Measurements from ENCODE around the gene MYLK.

The MYLK gene

DNA sequence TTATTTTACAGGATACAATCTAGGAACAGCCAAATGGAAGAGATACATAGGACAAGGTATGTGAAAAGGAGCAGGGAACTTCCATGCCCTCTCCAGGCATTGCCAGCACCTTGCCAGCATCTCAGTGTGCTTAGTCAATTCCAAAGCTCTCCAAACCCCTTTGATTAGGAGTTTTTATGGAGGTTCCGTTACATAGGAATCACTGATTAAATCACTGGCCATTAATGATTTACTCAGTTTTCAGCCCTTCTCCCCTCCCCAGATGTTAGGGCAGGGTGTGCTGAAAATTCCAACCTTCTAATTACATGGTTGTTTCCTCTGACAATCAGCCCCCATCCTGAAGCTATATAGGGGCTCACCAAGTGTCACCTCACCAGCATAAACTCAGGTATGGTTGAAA lies 11.5 kb downstream of the MYLK start:
- DNase-seq, result no peak

DNA sequence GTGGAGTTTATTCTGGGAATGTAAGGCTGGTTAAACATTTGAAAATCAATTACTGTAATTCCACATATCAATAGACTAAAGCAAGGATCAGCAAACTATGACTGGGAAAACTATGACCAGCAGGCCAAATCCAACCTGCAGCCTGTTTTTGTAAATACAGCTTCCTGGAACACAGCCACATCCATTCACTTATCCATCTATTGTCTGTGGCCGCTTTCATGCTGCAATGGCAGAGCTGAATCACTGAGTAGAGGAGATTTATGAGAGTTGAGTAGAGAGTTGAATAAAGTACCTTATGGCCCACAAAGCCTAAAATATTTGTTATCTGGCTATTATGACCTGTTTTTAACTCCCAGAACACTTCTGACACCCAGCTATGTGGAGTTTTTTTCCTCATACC lies 12.2 kb downstream of the MYLK start:
- DNase-seq, result peak; percentile 26

DNA sequence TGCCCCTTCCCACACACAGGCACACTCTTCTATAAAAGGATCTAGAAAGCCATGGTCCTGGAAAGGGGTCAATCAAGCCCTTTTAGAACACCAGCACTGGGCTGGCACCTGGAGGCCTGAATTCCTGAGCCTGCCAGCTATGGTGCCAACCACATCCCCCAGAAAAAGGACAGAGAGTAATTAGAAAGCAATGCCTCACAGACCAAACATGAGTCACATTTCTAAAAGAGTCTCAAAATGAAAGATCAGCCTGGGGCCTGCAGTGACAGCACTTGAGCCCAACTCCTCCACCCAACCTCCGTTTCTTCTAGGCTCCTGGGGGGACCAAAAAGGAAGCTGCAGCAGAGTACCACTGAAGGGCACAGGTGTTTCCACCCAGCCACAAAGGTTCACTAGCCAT lies 14.1 kb downstream of the MYLK start:
- DNase-seq, result peak; percentile 47

DNA sequence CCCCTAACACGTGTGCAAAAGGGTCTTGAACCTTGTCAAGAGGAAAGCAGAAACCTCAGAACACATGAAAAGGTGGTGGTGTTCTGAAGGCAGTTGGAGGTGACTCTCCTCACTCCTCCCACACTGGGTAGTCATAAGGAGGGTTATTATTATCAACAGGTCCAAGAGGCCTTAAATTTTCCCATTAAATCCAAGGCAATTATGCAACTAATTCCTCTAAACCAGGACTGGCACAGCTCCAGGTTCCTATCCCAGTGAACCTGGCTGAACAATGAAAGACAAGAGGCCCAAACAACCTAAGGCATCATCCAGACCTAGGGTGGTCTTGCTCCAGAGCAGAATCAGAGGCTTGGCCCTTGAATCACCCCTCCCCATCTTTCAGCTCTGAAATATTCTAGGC lies 15.0 kb downstream of the MYLK start:
- DNase-seq, result no peak

DNA sequence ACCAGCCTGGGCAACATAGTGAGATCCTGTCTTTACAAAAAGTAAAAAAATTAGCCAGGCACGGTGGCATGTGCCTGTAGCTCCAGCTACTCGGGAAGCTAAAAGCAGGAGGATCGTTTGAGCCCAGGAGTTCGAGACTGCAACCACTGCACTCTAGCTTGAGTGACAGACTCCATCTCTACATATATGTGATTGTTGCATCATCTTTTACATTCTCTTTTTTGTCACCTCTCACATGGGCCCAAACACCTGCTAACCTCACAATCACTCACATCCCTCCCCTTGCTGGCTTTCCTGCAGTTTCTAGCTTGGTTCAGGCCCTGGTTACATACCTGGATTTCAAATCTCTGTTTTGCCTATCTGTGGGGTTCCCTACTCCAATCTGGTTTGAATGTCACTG lies 19.4 kb downstream of the MYLK start:
- DNase-seq, result no peak

DNA sequence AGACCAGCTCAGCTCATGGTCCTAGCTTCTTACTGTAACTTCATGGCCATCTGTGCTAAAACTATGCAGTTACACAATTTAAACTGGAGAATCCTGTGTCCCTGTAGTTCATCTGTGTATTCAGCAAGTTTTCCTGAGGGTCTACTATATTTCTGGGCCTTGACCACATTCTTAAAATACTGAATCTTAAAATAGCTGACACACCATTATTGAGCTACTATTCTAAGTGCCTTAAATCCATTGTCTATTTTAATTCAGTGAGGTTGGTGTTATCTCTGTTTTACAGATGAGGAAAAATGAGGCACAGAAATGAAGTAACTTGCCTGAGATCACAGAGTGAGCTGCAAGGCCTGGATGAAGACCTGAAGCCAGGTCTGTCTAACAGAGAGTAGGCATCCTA lies 22.0 kb downstream of the MYLK start:
- no peak for DNase-seq

DNA sequence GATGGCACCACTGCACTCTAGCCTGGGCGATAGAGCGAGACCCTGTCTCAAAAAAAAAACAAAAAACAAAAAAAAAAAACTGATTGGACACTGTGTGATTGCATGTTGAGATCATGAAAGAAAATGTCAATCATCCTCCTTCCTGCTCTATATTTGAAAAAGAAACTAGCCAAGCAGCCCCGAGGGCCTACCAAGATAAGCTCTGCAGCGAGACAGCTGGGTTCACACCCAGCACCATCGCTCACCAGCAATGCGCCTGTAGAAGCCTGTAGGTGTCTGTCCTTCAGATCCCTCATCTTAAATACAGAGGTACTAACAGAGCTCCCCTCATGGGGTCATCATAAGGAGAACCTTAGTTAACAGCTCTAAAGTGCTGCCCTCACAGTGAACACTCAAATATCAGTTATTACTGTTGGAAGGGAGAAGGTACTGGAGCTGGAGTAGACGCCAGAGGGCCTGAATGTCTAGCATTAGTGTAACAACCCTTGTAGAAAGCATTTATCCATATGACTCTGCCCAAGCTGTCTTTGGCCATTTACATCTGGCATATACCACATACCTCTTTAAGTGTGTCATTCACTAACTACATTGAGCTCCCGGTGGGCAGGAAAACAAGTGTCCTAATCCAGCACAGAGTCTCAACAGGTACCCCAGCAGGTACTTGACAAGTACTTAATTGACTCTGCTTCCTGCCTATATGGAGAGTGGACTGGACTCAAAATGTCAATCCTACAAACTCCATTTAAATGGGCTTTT lies 22.9 kb downstream of the MYLK start:
- DNase-seq, result no peak

DNA sequence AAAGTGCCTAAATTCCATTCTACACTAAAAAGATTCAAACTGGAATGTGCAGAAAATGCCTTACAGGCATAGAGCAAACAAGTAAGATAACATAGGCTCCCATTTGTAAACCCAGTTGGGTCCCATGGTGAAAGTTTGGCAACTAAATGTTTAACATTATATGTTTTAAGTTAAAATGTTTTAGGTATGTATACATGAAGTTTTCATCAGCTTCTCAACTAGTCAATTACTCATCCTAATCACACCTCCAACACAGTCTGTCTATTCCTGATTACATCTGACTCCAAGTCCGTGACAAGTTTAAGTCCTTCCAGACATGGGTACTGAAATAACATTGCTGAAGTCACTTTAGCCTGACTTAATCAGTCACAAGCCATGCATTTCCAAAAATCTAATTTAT lies 25.0 kb downstream of the MYLK start:
- peak; percentile 89 for DNase-seq

DNA sequence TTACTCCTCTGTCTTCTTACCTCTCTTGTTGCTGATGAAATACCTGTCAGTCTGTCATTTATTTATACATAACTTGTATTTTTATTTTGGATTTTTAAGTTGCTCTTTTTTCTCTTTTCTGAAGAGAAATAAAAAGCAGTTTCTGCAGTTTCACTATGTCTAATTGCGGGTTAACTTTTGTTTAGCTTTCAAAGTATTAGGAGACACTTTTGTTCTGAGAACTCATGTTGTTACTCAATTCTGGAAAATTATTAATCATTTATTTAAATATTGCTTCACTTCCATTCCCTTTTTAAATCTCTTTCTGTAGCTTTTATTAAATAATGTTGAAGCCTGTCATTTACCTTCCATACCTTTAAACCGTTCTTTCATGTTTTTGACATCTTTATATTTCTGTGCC lies 29.2 kb downstream of the MYLK start:
- no peak for DNase-seq

DNA sequence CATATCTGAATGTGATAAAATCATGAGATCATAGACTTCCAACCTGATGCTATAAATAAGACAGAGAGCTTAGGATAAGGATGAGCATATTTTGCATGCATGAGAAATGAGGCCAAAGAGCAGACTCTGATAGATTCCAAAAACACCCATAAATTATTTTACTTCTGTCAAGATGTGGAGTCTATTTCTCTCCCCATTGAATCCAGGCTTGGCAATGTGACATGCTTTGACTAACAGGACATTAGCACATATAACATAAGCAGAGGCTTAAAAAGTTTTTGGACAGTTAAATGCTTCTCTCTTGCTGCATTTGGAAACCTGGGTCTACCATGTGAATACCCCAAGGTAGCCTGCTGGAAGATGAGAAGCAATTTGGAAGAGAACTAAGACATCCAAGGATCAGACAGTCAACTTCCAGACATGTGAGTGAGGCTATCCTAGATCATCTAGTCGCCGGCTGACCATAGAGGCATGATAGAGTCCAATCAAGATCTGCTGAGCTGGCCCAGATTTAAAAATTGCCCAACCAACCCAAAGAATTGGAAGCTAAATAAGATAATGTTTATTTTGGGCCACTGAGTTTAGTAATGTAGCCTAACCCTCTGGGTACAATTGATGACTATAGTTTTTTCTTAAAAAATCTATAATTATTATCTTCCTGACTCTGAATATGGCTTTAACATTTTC lies 30.3 kb downstream of the MYLK start:
- peak; percentile 71 for DNase-seq

DNA sequence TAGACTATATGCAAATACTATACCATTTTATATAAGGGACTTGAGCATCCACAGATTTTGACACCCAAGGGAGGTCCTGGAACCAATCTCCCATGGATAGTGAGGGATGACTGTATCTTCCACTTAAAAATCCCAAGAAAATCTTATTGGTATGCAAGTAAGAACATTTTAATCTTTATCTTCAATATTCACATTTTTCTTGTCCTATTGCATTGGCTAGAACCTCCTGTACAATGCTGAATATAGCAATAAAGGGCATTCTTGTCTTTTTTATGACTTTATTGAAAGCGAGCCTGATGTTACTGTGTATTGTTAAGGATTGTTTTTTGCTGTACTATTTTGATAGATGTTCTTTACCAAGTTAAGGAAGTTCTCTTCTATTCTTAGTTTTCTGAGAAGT lies 36.9 kb downstream of the MYLK start:
- no peak for DNase-seq

DNA sequence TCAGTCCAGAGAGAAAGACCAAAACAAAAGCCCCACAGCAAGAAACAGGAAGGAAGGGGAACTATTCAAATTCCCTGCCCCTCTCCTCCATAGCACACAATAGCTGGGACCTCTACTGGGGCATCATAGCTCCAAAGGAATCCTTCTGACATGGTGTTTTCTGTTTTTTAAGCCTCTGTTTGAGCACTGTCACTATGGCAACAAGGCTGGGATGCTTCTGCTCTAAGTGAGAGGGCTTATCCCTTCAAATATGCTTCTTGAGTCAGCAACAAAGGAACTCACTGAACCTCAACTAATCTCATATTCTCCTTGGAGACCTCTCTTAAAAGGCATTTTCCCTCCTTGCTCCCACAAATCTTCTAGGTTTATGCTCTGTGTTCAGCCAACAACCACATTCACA lies 40.5 kb downstream of the MYLK start:
- DNase-seq, result peak; percentile 72

DNA sequence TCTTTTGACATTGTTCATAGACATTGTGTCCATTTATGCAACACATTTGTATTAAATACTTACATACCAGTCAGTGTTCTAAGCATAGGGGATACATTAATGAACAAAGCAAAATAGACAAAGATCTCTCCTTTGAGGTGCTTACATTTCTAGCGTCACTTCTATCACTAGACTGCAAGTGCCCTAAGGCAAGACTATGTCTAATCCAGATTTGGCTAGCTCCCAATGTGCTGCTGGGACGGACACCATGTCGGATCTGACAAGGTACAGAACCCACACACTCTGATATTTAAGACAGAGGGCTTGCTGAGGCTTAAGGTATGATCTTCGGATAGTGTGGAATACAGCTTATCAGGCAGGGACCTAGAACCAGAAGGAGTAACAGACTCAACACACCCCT lies 41.4 kb downstream of the MYLK start:
- no peak for DNase-seq

DNA sequence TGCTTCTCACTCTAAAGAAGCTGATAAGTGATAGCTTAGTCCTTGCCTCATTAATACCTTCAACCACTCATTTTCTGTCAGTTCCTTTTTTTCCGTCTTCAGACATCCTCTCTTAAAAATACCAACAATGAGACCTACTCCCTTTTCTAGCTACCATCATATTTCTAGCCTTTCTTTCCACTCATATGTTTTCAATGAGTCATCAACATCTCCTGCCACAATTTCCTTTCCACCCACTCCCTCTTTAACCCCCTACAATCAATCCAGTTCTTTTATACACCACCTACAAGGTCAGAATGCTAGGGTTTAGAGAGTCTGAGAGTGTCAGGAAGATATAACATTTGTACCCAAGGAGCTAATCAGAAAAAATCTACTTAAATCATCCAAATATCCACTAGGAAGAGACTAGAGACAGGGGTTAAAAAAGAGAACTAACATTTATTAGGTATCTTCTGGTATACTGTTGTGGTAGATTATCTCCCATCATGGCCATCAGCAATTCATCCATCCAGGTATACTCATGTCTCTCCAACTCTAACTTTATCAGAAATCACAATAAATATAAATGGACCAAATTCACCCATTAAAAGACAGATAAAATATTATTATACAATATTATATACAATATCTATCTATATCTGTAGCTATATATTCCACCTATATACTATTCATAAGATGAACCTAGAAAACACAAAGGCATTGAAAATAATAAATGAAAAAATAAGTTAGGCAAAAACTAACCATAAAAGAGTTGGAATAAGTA lies 42.5 kb downstream of the MYLK start:
- peak; percentile 51 for DNase-seq

DNA sequence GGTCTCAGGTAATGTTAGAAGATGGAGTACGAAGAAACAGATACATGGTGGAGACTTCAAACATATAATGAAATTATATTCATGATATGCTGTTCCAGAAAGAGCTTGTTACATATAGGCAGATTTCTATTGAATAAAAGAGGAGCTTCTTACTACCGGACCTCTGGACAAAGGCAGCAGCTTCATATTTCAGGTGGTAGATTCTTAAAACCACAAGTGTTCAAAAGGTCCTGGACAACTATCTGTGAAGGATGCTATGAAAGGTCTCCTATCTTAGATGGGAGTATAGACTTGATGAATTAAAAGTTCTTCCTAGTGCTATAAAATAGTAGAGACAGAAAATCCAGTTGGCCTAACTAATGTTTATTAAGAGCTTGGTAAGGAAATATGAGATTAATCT lies 43.2 kb downstream of the MYLK start:
- DNase-seq, result no peak

DNA sequence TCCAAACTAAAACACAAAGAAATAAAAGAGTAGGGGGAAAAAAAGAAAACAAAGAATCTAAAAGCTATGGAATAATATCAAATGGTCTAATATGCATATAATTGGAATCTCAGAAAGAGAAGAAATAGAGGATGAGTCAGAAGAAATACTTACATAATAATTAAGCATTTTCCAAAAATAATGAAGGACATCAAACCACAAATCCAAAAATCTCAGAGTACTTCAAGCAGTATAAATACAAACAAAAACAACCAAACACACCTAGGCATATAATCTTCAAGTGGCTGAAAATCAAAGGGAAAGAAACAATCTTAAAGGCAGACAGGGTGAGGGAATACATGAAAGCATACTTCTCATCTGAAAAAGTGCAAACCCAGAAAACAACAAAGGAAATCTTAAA lies 46.3 kb downstream of the MYLK start:
- DNase-seq, result no peak

DNA sequence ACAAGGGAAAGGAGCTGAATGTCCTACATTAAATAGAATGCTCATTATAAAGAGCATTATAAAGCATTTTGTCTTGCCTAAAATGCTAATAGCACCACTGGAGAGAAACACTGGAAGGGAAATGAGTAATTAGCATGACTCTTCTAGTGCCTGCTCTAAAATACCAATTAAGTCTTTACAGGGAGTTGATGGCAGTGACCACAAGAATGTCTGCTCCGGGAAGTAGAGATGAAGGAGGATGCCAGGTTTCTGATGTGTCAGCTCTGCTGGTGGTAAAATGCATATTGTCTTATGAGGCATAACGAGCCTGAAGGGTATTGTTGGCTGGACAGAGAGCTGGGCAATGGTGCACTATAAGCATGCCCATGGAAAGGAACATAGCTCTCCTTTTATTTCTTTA lies 49.5 kb downstream of the MYLK start:
- peak; percentile 98 for DNase-seq

DNA sequence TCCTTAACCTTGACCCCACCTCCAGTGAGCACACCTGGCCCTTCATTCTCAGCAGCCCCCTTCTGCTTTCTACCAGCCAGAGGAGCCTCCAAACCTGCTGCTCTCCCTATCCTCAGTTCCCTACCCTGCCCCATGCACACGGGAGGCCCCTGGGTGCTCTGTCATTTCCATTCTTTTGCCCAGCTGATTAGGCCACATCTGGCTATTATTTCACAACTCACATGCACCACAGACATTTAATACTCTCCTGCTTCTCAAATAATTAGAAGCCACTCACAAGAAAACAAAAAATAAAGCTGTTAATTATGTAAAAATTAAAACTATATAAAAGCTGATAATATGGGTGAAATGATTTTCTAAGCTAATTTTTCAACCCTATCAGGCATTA lies 50.7 kb downstream of the MYLK start:
- no peak for DNase-seq

DNA sequence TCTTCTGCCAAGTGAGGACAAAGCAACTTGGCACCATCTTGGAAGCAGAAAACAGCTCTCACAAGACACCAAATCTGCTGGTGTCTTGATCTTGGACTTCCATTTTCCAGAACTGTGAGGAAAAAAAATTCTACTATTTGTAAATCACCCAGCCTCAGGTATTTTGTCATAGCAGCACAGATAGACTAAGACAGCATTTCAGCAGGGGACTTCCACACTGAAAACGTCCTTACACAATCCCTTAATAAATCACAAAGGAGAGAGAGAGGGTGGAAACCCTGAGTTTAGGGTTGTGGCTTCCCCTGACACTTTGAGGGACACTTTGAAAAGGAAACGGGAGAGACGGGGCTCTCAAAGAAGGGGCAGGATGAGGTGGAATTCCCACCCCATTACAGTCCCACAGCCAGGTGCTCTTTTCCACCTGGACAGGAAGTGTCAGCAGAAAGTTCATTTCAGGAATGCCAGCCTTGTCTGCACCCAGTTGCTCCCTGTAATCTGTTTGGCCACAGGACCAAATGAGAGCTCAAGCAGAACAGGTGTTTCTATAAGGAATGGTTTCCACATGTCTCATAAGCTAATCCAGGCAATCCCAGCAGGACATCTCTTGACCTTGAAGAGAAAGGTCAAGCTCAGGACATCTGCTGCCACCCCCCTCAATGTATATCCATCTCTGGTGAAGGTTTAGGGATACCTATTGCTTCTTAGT lies 51.3 kb downstream of the MYLK start:
- DNase-seq, result no peak

DNA sequence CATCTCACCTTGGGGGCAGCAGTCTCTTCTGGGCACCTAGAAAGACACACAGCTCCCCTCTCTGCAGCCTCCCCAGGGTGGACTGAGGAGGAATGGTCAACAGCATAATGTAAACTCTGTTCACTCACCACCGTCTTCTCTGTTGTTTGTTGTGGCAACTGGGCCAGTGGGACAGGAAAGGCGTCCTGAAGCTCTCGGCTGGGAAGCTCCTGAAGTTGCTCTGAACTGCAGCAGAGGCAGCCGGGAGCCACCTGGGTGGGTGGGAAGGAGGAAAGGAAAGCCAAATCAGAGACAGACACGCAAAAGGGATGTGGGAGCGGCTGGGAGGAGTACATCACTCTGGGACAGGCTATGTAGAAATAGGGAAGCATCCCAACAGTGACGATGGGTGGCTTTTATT lies 52.7 kb downstream of the MYLK start:
- peak; percentile 23 for DNase-seq

DNA sequence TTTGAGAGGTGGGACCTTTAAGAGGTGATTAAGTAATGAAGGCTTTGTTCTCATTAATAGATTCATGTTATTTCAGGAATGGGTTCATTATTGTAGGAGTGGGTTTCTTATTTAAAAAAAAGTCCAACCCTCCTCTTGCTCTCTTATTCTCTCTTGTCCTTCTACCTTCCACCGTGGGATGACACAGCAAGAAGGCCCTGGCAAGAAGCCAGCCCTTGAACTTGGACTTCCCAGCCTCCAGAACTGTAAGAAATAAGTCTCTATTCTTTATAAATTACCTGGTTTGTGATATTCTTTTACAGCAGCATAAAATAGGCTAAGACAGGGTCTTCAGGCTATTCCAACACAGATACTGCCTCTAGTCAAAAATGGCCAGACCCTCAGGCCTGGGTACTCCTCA lies 62.2 kb downstream of the MYLK start:
- no peak for DNase-seq

DNA sequence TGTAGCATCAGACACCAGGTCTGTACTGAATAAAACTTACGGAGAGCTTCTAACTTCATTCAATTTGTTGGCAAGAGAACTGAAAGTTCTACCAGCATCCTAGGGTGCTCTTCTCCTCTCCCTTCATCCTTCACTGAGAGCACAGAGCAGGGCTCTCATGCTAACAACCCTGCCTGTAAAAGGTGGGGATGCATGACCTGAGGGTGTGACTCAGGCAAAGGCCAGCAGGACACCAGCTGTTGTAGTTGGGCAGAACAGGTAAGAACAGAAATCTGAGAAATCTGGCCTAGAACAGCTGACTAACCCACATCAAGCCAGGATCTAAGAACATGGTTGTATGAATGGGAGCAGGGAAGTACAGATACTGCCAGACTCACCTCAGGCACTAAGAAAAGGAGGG lies 64.2 kb downstream of the MYLK start:
- DNase-seq, result no peak

DNA sequence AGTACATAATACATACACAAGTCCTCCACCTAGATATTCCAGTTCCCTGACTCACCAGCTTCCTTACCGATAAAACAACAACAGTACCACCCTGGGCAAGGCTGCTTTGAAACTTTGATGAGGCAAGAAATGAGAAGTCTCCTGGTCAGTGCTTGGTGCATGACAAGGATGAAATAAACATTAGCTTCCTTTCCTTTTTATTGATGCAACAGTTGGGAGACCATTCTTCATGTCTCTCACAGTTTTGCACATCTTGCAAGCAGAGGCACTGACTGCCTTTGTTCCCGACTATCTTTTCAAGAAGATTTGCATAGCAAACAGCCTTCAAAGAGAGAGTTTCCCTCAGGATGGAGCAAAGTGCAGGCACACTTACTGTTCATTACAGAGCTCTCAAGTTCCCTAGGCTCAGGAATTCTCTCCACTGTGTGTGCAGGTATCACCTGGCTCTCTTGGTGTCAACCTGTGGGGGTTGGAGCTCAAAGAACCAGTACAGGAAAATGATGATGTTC lies 65.2 kb downstream of the MYLK start:
- peak; percentile 53 for DNase-seq
